ENCODE data around the gene PPP1R27. TPM values are rescaled to one million over a fixed set of nuclear protein-coding genes. Genes with fewer than 3 reads are reported as not detected.

The PPP1R27 gene
- total and polyA plus RNA-seq, 9 of the 15 experiments (the other 6 are each of a cell fraction or from before 2014, with no cell fraction given), result 0.29 to 6.9 (median 1.5) TPM; not detected in 2

- TF ChIP-seq REST (IDR thresholded peaks at IDR 0.05; ENCODE audit: borderline replicate concordance), result no peak
- no peak for TF ChIP-seq REST (CRISPR knock-in tag; IDR thresholded peaks at IDR 0.05; ENCODE audit: low read depth)
- peak; percentile 69 for TF ChIP-seq POLR2H (tag; IDR thresholded peaks at IDR 0.05; ENCODE audit: low read depth)
- TF ChIP-seq SP2 (IDR thresholded peaks at IDR 0.05; ENCODE audit: extremely low read depth, low read depth, low read length, poor library complexity, severe bottlenecking), result peak; percentile 62
- no peak for TF ChIP-seq SMARCC2 (IDR thresholded peaks at IDR 0.05; ENCODE audit: low read depth)
- no peak for TF ChIP-seq TFE3 (CRISPR knock-in tag; IDR thresholded peaks at IDR 0.05)
- peak; percentile 77; the same call in 1 of the 2 replicates for TF ChIP-seq KLF1 (tag; IDR thresholded peaks at IDR 0.05)
- TF ChIP-seq ZNF780A (CRISPR knock-in tag; IDR thresholded peaks at IDR 0.05), result no peak
- peak; percentile 99 for TF ChIP-seq ZNF766 (CRISPR knock-in tag; conservative IDR thresholded peaks at IDR 0.05)
- peak; percentile 99 for TF ChIP-seq NEUROD1 (IDR thresholded peaks at IDR 0.05; ENCODE audit: borderline replicate concordance, low read depth, low read length, partially characterized antibody)
- TF ChIP-seq ZNF695 (CRISPR knock-in tag; IDR thresholded peaks at IDR 0.05), result no peak
- TF ChIP-seq ZNF444 (CRISPR knock-in tag; IDR thresholded peaks at IDR 0.05), result peak; percentile 73; the same call in 1 of the 2 replicates
These were observed 26.1 kb upstream of the PPP1R27 start (continued) for GRCh38 chr17:81860756-81861568.
